H1 (cell line): ENCODE results near the gene GDPD5. TPM values are rescaled to one million over a fixed set of nuclear protein-coding genes. Genes with fewer than 3 reads are reported as not detected.

Source experiments
- CEBPB ChIP-seq: IDR thresholded peaks from 2 replicates; pipeline ENCODE4 v1.6.1; 2012; ENCODE audit warnings: low read depth, low read length
- CHD7 ChIP-seq: fragments of 300-600 bp; sonication (generic); IDR thresholded peaks from 2 replicates; pipeline ENCODE4 v1.7.1; 2012; ENCODE audit warnings: low read length, moderate library complexity, mild to moderate bottlenecking, inconsistent platforms; ENCODE audit not compliant: insufficient replicate concordance
- polyA plus RNA-seq, 7 experiments: library from polyadenylated mRNA; depleted of rRNA in 3 of 7; stranded (reverse) in 5 of 7; unstranded in 2 of 7; fragments of >200 nt in 5 of 7; fragments of 200-250 nt in 2 of 7; gene quantifications; 1 replicate in 5 of 7; 2 replicates in 1 of 7; 4 replicates in 1 of 7; pipeline versions ENCODE4 v1.2.1 to v1.2.3, GENCODE V29; 2011 to 2013; ENCODE audit warnings: missing spikeins in 2 of 7, mixed read lengths in 2 of 7
- total RNA-seq: library from RNA; stranded (reverse); fragmentation: NEBNext Ultra II Directional; extraction: Animal tissue kit (Norgen Biotek cat#: 25700); gene quantifications from 2 replicates; pipeline ENCODE4 v1.2.1, GENCODE V29; 2021

The GDPD5 gene
- total and polyA plus RNA-seq, 2 of the 8 experiments (the other 6 are each of a cell fraction or from before 2014, with no cell fraction given) = 7.8 to 8.6 TPM

GRCh38 chr11:75461151-75461550, 64.6 kb downstream of the GDPD5 start (continued):
- no peak for TF ChIP-seq CHD7
- no peak for TF ChIP-seq CEBPB
- TF ChIP-seq, all 59 proteins: peak for 0
